GM12878 (cell line): ENCODE data around the gene HMGN3. TPM values are rescaled to one million over a fixed set of nuclear protein-coding genes. Genes with fewer than 3 reads are reported as not detected.

Source experiments
- ASH2L ChIP-seq: fragments of 300-600, 200-600 bp; sonication (generic); IDR thresholded peaks from 2 replicates; pipeline ENCODE4 v1.6.1; 2017; ENCODE audit warnings: low read depth, mild to moderate bottlenecking, borderline replicate concordance
- BCLAF1 ChIP-seq: fragments of 450-650 bp; IDR thresholded peaks from 2 replicates; pipeline ENCODE4 v1.6.1; 2017; ENCODE audit warnings: antibody characterized with exemption, mild to moderate bottlenecking, moderate library complexity
- CREB1 ChIP-seq: IDR thresholded peaks from 2 replicates; pipeline ENCODE4 v1.6.1; 2012; ENCODE audit warnings: low read depth, mild to moderate bottlenecking, inconsistent platforms
- ELK1 ChIP-seq: IDR thresholded peaks from 2 replicates; pipeline ENCODE4 v1.6.1; 2012; ENCODE audit warnings: low read depth, low read length, improper control_type of control experiment
- HCFC1 ChIP-seq: fragments of 150-350 bp; IDR thresholded peaks from 2 replicates; pipeline ENCODE4 v1.6.1; 2014; ENCODE audit warnings: low read length
- IKZF1 ChIP-seq: fragments of 450-650 bp; conservative IDR thresholded peaks from 2 replicates; pipeline ENCODE4 v1.6.1; 2017; ENCODE audit warnings: antibody characterized with exemption, mild to moderate bottlenecking
- RBBP5 ChIP-seq: fragments of 200-600 bp; sonication (generic); conservative IDR thresholded peaks from 2 replicates; pipeline ENCODE4 v1.6.1; 2016
- RCOR1 ChIP-seq: conservative IDR thresholded peaks from 2 replicates; pipeline ENCODE4 v1.6.1; 2012; ENCODE audit warnings: low read depth, low read length, improper control_type of control experiment
- RUNX3 ChIP-seq: IDR thresholded peaks from 2 replicates; pipeline ENCODE4 v1.6.1; 2012; ENCODE audit warnings: low read length, inconsistent platforms
- SRF ChIP-seq, 2 experiments: IDR thresholded peaks; 2 replicates each; pipeline ENCODE4 v1.6.1; 2011; ENCODE audit warnings: low read depth in 2 of 2, low read length in 2 of 2, mild to moderate bottlenecking in 1 of 2, moderate library complexity in 1 of 2
- SUZ12 ChIP-seq: fragments of 200-600 bp; sonication (generic); IDR thresholded peaks from one replicate; pipeline ENCODE4 v1.6.1; 2018; ENCODE audit warnings: antibody characterized with exemption, mild to moderate bottlenecking; ENCODE audit not compliant: unreplicated experiment
- TCF7 ChIP-seq: IDR thresholded peaks from 2 replicates; pipeline ENCODE4 v1.6.1; 2014; ENCODE audit warnings: antibody characterized with exemption, borderline replicate concordance
- USF1 ChIP-seq: IDR thresholded peaks from 2 replicates; pipeline ENCODE4 v1.6.1; 2011; ENCODE audit warnings: borderline replicate concordance, low read depth, mild to moderate bottlenecking, moderate library complexity, mixed read lengths, low read length; ENCODE audit not compliant: insufficient read depth; ENCODE audit errors: extremely low read length
- ZNF384 ChIP-seq: IDR thresholded peaks from 2 replicates; pipeline ENCODE4 v1.6.1; 2012; ENCODE audit warnings: low read depth, mild to moderate bottlenecking, low read length, improper control_type of control experiment, borderline replicate concordance
- ZNF592 ChIP-seq: fragments of 450-650 bp; IDR thresholded peaks from 2 replicates; pipeline ENCODE4 v1.6.1; 2017; ENCODE audit warnings: mild to moderate bottlenecking, moderate library complexity
- polyA plus RNA-seq, 11 experiments: library from polyadenylated mRNA; depleted of rRNA in 4 of 11; unstranded in 6 of 11; stranded (reverse) in 5 of 11; fragments of >200 nt; fragmentation: Nextera tagmentation in 4 of 11; fragmentation: Illumina TruSeq in 1 of 11; extraction: Ambion mirVana in 4 of 11; extraction: Trizol in 1 of 11; gene quantifications; 1 replicate in 1 of 11; 2 replicates in 10 of 11; pipeline versions ENCODE4 v1.2.1 to v1.2.3, GENCODE V29; 2011 to 2016; ENCODE audit warnings: inconsistent platforms in 2 of 11, missing spikeins in 2 of 11, low read depth in 1 of 11
- total RNA-seq, 4 experiments: library from RNA; depleted of rRNA in 3 of 4; stranded (reverse); fragments of >200 nt in 3 of 4; fragmentation: Illumina TruSeq in 1 of 4; extraction: Trizol in 1 of 4; gene quantifications; 2 replicates each; pipeline versions ENCODE4 v1.2.1 to v1.2.3, GENCODE V29; 2013 to 2021

HMGN3 gene
- total and polyA plus RNA-seq, 10 of the 15 experiments (the other 5 are each of a cell fraction or from before 2014, with no cell fraction given): 115 to 496 (median 262) TPM

- TF ChIP-seq ZNF592 (no peak), CREB1 (no peak), RCOR1 (no peak), BCLAF1 (no peak), USF1 (no peak), IKZF1 (0 out of 2 replicates have a peak, but pooled peaks have one; percentile 17), RUNX3 (peak; percentile 52; the same call in 1 of the 2 replicates), ELK1 (no peak), TCF7 (no peak), ASH2L (no peak), SRF (IDR thresholded peaks at IDR 0.05; ENCODE audit: low read depth in 2 of 2, low read length in 2 of 2) (no peak), SUZ12 (no peak), ZNF384 (peak; percentile 98), HCFC1 (no peak), RBBP5 (no peak)
These were observed 15.6 kb upstream of the HMGN3 start (continued) for GRCh38 chr6:79250107-79250514.
